Jurkat, Clone E6-1 (cell line): ENCODE measurements around the gene PTCHD1. TPM values are rescaled to one million over a fixed set of nuclear protein-coding genes. Genes with fewer than 3 reads are reported as not detected.

ENCODE experiments used
- DNase-seq: peaks from one replicate; pipeline ENCODE4 v3.0.0-alpha.2; 2011; ENCODE audit warnings: low read depth, low spot score
- H3K4me3 ChIP-seq: 2 replicates; pipeline ENCODE4 v1.5.1; 2011; ENCODE audit warnings: mild to moderate bottlenecking, low read length, control low read depth, moderate library complexity
- polyA plus RNA-seq: library from polyadenylated mRNA; unstranded; fragments of >200 nt; gene quantifications from one replicate; pipeline ENCODE4 v1.2.1, GENCODE V29; 2012; ENCODE audit warnings: missing spikeins; ENCODE audit not compliant: insufficient read length, insufficient read depth

The PTCHD1 gene
- polyA plus RNA-seq, result not detected

- DNase-seq, result no peak
- peak within 1 kb of the TSS; percentile 21; the same call in 1 of the 2 replicates for H3K4me3 ChIP-seq
These were observed at the start of gene PTCHD1 for GRCh38 chrX:23334848-23335599. Gene PTCHD1 (plus strand): TSS chrX:23334849. CDS start chrX:23334876, 27 bp downstream.

DNA sequence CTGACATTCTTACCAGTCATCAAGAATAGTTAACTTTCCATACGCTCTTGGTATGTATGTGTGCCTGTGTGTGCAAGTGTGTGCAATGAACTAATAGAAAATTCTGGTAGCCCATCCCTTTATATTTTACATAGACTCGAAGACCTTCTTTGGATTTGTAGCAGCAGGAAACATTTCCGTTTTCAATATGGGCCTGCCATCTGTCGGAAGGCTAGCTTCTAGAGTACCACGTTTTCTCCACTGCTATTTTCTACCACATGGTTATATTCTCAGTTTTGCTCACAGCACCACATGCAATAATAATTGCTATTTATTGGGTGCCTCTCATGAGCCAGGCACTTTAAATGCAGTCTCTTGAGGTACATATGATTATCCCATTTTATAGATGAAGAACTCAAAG lies 47.9 kb upstream of the PTCHD1 start:
- no peak overlapping the region for H3K4me3 ChIP-seq
- no peak for DNase-seq

DNA sequence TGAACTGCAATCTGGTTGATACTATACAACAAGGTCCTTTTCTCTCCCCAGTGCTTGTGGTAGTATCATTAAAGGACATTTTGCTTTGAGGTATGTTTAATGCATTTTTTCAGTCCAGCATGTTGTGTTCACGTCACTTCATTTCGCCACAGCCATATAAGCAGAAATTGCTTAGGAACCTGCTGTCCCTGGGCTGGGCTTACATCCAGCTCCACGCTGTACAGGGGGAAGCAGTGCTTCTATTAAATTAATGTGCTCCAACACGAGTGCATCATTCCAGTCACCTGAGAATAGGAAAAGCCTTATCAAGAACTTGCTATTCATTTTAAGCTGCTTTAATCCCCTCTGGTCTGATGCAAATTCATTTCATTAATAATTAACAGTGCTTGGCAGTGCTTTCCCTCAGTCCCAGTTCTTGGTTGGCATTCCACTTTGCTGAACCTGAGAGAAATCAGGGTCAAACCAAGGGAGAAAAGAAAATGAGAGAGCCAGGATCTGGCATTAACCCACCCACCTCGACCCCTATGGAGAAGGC lies 47.4 kb upstream of the PTCHD1 start:
- DNase-seq, result no peak

DNA sequence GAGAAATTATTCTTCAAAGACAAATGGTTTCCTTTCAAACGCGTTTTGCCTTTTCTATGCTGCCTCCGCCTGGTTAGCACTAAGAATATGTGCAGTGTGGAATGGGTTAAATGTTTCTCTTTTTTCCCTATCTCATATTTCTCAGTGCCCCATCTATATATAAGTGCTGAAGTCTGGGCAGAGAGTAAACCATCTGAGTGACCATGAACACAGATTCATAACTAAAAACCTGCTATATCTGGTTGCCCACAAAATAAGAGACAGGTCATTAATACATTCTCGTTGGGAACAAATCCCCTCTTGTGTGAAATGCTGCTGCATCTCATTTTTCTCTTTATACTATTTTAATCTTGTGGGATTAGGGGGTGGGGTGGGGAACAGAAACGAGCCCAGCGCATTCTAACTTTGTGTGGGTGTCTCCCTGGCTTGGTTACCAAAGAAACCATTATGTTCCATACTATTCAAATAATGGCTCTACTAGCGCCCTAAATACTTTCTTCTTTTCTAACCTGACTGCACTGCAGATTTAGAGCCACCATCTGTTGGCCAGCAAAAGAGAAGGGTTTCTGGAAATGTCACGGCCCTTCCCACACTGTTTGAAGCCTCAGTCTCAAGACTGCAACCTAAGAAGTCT lies 42.2 kb upstream of the PTCHD1 start:
- no peak overlapping the region for H3K4me3 ChIP-seq
- no peak for DNase-seq

More for the DNA sequence above, 47.4 kb upstream of the PTCHD1 start:
- H3K4me3 ChIP-seq, result no peak overlapping the region

DNA sequence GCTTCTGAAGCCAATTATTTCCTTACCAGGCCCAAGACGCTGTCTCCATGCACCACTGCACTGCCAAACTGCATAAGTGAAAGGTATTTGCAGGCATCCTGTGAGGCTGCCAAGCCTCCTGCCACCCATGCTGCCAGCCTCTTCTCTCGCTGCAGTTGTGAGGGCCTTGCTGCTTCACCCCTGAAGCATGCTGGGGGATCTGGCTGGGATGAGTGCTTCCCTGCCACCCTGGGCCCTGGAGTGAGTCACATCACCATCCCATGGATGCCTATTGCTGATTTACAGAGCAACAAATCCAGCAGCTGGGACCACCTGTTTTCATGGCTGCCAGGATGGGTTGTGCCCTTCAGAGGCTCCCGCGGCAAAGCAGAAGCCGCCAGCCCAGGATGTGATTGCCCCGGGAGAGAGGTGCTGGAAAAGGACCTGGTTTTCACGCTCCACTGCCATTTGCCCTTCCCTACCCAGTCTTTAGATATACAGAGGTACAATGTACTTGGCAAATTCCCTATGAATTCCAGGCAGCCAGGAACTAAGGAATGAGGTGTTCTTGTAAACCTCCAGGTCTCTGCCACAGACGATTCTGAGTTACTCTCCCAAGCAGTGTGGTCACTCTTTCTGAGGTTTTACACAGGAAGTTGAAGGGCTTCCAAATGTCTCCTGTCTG lies 41.5 kb upstream of the PTCHD1 start:
- no peak for DNase-seq
- no peak overlapping the region for H3K4me3 ChIP-seq

DNA sequence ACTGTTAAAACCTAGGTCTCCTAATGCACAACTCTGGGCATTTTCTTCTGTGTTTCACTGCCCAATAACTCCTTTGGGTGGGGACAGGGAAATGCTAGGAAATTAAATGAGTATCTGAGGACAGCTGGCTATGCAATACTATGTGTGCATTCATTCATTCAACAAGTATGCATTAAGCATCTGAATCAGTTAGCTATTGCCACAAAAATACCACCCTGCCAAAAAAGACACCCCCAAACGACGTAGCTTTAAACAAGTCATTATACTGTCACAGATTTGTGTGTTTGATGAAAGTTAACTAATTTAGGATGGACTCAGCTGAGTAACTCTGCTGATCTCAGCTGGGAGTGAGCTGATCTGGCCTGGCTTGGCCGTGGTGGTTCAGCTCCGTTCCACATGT lies 29.8 kb upstream of the PTCHD1 start:
- H3K4me3 ChIP-seq, result no peak overlapping the region
- no peak for DNase-seq

DNA sequence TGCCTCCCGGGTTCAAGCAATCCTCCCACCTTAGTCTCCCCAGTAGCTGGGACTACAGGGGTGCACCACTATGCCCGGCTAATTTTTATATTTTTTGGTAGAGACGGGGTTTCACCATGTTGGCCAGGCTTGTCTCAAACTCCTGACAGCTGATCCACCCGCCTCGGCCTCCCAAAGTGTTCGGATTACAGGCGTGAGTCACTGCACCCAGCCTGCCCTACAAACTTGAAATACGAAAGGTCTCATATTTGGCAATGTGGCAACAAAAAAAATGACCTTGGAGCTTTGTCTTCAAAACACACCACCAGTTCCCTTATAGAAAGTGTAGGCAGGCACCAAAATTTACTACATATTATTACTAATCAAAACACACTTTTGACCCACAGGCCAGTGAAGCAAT lies 22.9 kb upstream of the PTCHD1 start:
- H3K4me3 ChIP-seq, result no peak overlapping the region
- no peak for DNase-seq

DNA sequence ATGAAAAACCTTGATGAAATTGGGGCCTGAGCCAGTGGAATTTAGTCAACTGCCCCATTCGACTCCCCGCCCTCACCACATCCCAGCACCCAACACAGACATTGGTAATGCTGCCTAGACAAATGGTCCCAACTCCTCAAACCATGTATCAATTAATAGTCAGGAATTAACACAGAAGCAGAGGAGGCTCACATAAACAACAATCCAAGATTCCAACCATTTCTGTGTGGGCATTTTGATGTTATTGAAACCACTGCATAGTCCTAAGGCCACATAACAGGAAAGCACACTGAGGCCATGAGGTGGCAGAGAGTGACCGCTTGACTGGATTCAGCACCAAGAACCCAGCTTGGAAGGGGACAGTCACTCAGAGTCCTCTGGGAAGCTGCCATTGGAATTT lies 22.5 kb upstream of the PTCHD1 start:
- H3K4me3 ChIP-seq, result no peak overlapping the region
- DNase-seq, result no peak

DNA sequence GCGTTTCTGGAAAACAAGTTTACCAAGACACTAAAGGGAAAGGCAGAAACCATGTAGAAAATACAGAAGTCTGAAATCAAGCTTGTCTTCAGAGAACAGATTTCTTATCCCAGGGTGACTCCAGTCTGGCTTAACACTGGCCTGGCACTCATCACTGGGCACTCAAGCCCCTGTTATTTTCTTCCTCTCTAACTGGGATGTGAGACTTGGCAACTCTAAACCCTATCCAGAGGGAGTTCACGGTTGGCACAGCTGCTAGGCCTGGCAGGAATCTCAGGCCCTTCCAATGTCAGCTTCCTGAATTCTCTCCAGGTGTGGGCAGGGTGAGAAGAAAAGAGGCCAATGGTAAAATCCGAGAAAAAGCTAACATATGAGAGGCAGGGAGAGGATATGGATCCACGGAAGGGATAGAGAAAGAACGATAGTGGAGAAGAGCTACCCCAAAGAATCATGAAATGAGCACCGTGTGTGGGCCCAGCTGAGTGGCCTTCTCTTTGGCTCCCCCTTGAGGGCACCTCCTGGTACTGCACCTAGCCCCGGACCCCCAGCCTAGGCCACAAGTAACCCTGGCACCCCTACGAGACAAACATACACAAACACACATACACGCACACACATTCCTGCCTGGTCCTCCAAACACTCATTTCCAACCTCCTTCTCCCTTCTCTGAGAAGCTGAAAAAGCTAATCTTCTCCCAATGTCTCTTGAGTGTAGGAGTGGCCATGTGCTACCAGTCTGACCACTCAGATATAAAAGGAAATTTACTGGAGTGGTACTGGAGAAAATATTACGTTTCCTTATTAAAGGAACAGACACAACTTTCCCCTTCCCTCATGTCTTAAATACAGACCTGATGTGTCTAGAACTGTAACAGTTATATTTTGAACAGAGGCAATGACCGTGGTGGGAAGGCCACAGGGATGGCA lies 16.6 kb upstream of the PTCHD1 start:
- no peak overlapping the region for H3K4me3 ChIP-seq
- peak; percentile 14 for DNase-seq

DNA sequence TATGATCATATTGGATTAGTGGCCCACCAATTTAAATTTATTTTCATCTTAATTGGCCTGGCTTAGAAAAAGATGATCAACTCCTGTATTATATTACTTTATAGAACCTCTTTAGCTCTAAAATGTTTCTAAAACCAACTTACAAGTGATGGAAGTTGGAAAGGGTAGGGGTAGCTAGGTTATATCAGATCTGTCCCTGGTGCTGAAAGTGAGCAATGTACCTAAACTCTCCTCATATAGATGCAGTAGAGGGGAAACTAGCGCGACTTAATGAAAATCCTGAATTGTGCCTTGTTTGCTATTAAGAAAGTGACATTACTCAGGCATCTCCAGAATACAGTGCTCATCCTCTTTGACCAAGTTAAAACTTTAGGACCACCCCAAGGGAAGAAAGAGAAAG lies 7.5 kb upstream of the PTCHD1 start:
- no peak for DNase-seq
- no peak overlapping the region for H3K4me3 ChIP-seq

- H3K4me3 ChIP-seq, result no peak overlapping the region
- no peak for DNase-seq
These were observed 2.9 kb upstream of the PTCHD1 start for GRCh38 chrX:23331701-23332100.

DNA sequence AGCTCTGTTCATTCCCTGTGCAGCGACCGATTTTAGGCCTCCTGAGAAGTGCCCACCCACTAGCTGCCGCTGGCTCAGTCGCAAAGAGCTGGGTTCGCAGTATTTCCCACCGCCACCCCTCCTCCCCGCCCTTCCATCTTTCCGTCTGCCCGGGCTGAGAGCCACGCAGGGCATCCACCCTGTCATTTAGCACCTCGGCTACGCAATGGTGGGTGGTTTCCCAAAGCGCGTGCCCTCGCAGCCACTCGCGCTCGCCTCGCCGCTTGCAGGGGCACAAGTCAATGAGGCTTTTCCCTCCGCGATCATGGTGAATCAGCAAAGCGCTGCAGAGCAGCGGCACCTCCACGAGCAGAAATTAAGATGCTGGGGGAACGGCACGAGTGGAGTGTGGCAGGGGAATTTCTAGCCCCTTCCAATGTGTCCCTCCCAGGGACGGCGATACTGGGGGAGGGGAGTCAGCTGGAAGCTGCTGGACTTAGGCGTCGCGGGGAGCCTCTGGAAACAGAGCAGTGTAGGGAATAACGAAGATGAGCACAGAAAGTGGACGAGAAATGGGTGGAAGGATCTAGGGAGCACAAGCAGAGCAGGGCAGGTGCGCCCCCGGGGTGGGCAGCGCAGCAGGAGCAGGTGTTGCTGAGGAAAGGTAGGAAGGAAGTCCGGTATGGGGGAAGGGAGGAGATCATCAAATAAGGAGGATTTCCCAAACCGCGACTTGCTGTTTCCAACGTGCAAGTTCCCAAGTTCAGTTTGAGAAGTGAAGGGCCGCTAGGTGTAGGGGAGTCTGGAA lies 2.4 kb upstream of the PTCHD1 start:
- no peak for DNase-seq
- peak overlapping the region; percentile 15 for H3K4me3 ChIP-seq

GRCh38 chrX:23332888-23333821 lies 1.5 kb upstream of the PTCHD1 start:
- no peak for DNase-seq
- H3K4me3 ChIP-seq, result no peak overlapping the region

GRCh38 chrX:23333842-23334520 lies 668 bp upstream of the PTCHD1 start:
- no peak overlapping the region for H3K4me3 ChIP-seq
- no peak for DNase-seq

DNA sequence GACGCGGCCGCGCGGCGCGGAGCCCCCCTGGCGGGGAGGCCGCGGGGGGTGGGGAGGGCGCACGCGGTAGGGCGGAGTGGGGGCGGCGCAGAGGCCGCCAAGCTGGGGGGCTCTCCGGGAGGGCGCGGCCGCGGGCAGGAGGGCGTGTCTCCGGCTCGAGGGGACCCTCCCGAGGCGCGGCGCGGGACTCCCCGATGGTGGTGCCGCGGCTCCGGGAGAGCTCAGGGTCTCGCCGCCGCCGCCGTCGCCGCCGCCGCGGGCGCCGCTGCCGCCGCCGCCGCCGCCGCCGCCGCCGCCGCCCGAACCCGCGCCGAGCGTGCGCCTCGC lies 165 bp upstream of the PTCHD1 start:
- H3K4me3 ChIP-seq, result no peak overlapping the region
- DNase-seq, result no peak

GRCh38 chrX:23338334-23338733 lies 3.7 kb downstream of the PTCHD1 start:
- no peak overlapping the region for H3K4me3 ChIP-seq
- DNase-seq, result no peak

- no peak overlapping the region for H3K4me3 ChIP-seq
- no peak for DNase-seq
These were observed 6.8 kb downstream of the PTCHD1 start for GRCh38 chrX:23341452-23341851.
